NCI-H2029 treated with DMSO at 0.1 percent for 48 hours (cell line): Measurements from ENCODE around the gene CDK6.

ENCODE experiments used
- DNase-seq: peaks from one replicate; lab custom pipeline; 2025; lab: John Stamatoyannopoulos, UW

The CDK6 gene

DNA sequence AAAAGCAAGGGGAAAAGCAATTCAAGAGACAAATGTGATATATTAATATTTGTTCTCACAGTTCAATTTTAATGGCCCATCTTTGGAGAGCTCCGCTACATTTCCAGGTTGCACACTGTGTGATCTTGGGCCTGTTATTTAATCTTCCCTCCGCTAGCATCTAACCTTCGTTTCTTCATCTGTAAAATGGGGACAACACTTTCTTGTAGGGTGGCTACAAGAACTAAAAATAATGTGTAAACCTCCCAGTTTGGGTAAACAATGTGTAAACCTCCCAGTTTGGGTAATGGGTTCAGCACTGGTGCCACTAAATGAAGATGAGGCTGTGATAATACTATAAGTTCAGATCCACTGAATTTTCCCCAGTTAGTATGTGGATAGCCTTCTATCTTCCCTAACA, 99.5 kb downstream of the CDK6 start:
- DNase-seq = no peak

DNA sequence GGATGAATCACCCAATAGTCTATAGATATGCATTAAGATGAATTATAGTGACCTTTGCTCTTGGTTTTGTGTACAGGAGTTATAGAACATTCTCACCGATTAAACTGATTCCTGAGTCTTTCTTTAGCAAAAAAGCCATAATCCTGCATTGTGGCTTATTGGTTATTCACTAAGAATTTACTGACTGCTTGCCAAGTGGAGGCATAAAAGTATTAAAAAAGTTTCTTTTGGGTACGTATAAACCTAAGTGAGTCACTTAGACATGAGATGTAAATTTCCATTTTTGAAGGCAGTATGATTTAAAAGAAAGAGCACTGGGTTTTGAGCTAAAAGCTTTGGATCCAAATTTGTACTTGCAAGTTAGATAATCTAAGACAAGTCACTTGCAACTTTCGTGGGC, 100.7 kb downstream of the CDK6 start:
- DNase-seq = no peak

DNA sequence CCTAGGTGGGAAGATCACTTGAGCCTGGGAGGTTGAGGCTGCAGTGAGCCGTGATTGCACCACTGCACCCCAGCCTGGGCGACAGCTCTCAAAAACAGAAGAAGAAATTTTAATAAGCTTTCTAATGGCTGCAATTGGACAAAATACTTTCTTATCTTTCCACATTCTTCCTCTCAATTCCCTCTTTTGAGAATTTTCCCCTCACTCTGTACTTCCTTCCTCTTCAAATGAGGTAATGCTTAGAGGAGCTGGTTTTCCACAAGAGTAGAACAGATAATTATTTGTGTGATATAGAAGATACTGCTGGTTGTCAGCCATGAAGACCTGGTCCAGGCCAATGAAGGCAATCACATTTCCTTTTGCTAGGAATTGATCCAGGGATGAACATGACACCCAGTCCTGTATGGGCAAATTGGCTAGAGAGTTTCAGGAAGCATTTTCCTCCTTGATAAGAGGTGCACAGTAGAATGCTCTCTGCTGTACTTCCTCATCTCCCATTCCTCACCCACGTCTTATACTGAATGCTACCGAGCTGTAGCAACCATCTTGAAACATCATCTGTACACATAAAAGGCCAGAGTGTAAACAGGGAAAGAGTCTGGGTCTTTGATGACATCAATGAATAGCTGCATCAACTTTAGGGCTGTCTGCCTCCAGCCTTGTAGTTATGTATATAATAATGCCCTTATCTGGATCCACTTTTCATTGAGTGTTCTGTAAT, 103.9 kb downstream of the CDK6 start:
- DNase-seq = no peak

DNA sequence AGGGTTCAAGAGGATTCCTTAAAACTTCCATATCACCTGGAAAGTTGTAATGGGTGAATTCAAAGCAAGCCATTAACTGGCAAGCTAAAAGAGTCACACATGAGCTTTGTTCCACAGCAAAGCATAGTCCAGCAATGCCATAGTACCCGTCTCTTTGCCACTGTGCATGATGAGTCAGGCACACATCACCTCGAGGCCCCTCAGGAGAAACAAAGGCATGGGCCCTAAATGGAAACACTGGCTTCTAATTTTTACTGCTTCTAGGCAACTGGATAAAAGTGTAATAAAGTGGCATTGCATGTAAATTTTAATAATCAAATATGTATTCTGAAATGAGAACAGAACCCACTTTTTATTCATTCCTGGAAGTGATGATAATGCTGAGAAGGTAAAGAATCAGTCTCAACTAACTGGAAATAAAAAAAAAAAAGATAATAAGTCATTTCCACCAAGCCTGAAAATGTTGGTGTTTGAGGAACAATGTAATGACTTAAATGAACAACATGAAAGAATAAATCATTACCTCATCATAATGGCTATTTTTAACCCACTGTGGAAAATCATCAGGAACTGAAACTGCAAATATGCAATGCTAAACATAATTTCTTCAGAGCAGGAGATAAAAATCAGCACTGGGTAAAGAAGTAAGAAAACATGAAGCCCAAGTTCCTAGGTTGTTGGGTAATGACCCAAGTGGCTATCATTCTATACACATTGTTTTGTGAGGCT, 104.9 kb downstream of the CDK6 start:
- DNase-seq = no peak

DNA sequence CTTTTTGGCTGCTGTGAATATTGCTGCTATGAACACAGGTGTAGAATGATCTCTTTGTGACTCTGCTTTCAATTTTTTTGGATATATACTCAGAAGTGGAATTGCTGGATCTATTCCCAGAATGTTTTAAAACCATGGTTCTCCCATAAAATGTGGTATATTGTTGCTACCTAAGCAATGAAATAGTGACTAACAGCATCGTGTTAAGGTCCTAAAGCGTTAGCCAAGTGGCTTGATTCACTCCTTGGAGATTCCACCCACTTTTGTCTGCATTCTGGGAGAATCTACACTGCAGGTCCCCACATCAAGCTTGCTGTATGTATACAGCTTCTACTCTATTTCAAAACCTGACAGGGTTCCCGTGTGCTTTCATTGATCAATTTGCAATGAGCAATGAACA, 105.6 kb downstream of the CDK6 start:
- no peak for DNase-seq

DNA sequence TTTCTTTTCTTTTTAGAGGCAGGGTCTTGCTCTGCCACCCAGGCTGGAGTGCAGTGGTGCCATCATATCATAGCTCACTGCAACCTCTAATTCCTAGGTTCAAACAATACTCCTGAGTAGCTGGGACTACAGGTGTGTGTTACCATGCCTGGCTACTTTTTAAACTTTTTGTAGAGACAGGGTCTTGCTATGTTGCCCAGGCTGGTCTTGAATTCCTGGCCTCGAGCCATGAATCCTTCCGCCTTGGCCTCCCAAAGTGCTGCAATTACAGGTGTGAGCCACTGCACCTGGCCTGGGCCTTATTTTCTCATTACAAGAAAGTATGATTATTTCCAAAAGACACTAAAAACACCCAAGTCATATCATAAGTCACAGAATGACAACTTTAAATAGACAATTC, 106.6 kb downstream of the CDK6 start:
- no peak for DNase-seq

DNA sequence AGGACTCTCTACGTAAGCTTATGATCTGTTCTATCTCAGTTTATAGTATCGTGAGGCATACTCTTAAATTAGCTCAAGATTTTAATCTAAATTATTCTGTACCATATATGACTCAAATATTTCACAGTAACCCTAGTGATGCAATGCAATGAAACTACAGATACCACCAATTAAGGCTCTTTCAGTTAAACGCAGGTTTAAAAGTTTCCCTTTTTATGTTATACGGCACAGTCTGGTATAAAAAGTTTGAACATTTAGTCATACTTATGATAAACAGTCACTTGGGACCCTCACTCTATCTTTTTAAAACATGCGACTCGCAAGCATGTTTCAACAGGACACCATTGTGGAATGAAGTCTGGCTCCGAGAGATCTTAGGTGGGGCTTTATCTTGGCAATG, 107.2 kb downstream of the CDK6 start:
- DNase-seq = no peak

DNA sequence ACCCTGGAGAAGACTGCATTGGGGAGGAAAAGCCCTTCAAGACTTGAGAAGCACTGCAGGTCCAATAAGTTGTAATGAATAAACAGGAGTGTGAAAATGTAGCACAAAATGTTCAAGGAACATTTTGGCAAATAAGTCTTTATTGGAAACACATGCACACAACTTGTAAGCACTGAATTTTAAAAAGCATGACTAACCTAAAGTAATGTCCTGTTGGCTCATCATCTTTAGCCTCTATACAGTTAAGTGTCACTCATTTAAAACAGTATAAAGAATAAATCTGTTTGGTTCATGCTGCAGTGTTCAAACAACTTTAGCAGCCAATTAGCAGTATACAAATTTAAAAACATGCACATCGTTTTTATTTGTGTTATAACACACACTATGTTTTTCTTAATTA, 108.6 kb downstream of the CDK6 start:
- DNase-seq = no peak

DNA sequence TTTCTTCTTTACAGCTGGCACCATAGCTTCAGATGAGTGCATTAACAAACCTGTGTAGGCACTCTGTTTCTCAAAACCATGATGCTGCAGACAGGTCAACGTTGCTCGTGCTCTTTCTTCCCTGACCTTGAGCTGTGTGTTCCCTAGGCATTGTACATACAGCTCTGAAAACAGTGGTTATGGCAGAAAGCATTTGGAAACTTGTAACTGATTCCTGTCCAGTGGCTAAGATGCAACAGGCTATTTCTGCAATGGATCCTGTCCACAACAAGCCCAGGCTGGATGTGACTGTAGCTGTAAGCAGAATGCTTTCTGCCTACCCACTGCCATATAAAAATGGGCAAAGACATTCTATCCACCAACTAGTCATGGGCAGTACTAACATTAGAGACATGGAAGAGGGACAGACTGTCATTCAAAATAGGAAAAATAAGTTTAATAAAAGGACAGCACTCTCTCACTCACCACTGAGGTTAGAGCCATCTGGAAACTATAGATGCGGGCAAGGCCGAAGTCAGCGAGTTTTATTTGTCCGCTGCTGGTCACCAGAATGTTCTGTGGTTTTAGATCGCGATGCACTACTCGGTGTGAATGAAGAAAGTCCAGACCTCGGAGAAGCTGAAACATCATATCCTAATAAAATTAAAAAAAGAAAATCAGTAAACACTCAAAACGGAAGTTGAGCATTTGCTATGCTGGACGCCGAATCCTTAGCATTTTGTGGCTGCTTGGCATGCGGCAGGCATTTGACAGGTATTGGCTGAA, 111.0 kb downstream of the CDK6 start:
- no peak for DNase-seq

DNA sequence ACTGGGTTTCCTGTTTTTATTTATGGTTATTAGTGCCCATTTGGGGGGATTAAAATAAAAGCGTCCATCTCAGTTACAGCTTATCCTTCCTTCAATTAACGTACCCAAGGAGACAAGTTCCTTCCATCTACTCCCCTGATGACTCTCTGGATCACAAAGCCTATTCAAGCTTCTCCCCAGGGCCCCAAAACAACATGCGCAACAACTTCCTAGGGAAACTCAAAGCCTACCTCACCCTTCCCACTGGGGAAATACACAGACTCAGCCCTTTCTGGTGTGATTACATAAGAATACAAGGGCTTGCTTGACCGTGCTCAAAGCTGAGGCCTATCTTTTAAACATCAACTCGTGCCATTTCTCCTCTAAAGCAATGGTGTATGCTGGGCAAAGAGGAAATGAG, 112.4 kb downstream of the CDK6 start:
- no peak for DNase-seq

DNA sequence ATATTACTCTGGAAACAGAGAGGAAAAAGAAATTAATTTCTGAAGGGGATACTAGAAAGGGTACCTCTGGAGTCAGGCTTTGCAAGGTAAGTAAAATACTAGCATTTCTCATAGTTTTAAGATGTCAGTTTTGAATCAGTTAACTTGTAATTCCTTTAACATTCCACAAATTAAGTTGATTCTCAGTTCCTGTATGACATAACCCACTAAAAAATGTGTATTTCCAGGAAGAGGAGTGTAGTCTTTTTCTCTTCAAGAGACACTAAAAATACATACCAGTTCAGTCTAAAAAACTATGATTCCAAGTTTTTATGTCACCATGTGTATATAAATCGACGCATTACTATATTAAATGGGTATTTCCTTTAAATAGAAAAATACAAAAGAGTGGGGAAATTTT, 113.2 kb downstream of the CDK6 start:
- DNase-seq = no peak

DNA sequence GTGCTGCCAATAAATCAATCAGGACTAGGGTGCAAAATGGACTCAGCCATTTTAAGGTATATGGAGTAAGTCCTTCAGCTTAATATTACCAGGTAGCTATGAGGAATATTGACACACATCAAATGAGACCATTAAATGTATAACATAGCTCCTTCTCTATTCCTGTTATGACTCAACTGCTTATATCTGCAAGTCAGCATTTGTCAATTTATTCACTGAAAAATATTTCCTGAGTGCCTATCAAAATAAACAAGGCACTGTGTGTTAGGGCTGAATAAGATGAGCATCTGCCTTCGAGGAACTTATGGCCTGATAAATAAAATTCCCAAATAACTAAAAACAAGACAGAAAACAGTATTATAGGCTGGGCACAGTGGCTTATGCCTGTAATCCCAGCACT, 113.8 kb downstream of the CDK6 start:
- no peak for DNase-seq

DNA sequence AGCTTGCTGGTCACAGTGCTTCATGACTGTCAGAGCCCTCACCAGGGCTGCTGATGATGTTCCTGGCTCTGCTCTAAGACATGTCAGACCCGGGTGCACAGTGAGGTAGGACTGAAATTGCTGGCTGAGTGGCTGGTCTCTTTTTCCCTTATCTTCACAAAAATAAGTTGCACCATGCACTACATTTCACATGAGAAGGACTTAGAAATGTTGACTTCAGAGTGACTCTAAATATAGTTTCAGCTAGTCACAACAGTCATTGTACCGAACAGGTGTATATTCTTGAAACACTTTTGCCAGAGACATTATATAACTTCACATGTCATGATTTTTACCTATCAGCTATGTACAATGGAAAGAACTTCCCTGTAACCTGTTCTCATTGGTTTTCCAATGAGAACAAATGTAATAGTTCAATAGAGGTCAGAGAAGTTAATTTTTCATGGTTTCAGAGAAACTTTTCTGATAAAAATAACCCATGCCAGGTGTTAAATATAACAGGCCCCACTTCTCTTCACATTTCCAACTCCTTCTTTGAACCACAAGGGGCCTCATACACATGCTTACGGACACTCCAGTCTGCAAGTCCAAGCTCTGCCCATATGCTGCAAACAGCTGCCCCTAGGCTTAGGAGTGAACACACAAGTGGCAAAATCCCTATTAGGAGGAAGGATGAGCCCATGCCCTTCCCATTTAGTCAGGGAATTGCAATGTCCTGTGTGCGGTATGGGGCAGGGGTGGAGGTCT, 115.6 kb downstream of the CDK6 start:
- no peak for DNase-seq

DNA sequence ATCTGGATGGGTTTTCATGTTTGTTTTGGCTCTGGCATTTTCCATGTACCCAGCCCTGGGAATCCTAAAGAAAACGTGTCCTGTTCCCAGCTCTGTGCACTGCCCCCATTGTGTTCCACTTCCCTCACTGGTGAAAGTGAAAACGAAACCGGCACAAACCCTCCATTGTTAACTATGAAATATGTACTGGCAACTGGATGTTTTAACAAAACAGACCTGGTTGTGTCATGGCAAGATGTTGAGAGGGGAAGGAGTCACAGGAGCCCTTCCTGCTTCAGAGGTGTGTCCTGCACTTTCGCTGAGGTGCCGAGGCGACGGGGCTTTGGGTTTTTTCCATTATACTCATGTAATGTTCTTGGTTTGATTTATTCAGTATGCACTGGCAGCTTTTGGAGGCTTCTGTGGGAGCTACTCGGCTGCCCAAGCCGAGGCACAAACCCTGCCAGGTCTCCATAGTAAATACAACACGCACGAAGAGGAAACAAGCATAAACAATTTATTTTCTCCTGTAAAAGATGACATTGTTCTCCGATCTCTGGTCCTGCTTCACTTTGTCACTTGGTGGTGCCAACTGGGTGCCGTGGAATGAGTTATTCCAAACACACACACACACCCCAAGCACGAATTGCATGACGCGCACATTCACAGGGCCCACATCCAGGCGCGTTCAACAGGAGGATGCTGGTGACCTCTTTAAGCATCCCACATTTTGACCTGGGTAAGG, 118.2 kb downstream of the CDK6 start:
- peak; percentile 83 for DNase-seq

DNA sequence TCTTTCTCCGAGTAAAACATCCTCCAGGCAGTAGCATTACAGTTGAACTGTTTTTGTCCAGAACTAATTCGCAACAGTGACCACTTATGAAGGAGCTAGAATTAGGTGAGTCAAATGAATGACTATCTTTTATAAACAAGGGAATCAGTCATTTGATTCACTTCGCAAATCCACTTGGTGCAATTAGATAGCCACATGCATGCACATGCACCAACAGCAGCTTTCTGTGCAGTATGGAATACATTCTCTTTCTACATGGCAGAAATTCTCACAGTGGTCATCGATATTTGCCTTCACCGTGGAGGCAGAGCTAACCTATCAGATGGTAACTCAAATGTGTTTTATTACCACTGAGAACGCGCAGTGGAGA, 118.8 kb downstream of the CDK6 start:
- DNase-seq = no peak

DNA sequence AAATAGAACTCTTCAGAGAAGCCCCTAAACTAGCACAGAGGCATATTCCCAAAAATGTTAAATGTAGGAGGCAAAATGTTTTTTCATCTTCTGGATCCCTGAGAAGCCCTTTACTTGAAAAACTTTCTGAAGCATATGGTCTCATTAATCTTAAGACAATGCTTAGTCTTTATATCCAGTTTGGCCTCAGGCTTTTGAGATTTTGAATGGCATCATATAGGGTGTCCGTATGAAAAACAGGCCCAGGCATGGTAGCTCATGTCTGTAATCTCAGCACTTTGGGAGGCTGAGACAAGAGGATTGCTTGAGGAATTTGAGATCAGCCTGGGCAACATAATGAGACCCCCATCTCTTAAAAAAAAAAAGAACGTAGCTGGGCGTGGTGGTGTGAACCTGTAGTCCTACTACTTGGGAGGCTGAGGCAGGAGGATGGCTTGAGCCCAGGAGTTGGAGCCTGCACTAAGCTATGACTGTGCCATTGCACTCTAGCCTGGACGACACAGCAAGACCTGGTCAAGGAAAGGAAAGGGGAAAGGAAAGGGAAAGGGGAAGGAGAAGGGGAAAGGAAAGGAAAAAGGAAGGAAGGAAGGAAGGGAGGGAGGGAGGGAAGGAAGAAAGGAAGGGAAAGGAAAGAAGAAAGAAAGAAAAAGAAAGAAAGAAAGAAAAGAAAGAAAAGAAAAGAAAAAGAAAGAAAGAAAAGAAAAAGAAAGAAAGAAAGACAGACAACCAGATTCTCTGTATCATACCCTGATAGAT, 119.4 kb downstream of the CDK6 start:
- DNase-seq = no peak

DNA sequence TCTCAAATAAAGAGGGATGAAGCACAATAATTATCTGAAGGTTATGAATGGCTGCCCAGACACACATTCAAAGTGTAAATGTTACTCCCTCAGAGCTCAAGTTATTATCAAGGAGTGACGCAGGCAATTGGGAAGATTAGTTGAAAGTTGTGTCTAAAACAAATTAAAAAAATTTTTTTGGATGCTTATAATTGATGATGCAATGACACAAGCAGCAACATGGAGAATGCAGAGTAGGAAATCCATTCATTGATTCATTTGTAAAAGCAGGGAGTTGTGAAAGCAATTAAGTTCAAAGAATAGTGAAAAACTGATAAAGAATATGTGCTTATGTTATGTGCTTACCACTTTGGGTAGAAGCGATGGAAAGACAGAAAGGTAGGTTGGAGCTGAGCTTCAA, 120.4 kb downstream of the CDK6 start:
- DNase-seq = no peak

DNA sequence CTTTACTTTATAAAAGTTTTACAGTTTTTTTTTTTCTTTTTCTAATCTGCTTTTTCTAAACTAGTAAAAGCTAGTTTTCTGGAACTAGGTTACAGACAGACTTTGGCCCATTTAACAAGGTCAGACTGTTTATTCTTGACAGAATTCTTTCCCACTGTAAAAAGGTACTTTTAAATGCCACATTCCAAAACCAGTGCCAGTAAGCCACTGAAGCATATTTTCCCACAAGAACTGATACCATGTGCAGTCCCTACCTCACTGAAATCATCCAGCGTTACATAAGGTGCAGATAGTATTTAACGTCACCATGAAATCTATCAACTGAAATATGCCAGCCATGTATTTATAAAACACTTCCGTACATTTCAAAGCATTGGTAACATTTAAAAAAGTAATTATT, 121.6 kb downstream of the CDK6 start:
- DNase-seq = no peak

DNA sequence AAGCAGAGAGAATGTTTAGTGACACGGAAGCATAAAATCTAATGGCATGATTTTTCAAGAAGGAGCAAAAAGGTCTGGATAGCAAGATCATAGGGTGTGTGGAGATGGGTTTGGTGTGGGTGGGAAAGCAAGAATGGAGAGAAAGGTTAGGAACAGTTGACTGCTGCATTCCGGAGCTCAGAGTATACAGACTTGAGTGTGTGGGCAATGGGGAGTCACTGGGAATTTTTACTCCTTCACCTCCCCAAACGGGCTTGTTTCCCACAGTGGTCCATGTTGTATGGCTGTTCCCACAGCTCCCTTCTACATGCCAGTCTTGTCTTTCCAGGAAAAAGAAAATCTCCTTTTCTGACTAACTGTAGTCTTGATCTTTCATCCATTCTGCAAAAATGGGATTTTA, 122.1 kb downstream of the CDK6 start:
- no peak for DNase-seq

DNA sequence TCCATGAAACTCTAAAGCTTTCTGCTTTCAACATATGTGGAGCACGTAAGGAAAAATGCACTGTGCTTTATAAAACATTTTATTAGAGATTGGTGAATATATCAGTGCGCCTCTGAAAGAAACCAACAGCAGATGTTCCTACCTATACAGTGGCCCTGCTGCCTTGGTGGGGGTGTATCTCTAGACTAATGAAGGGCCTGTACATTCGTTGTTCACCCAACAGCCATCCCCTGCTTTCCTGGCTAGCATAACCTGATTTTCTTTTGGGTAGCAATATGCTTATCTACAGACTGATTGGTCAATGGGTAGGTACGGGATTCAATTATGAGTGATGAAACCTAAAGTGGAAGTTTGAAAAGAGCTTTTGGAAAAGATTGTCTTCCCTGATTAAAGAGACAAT, 126.5 kb downstream of the CDK6 start:
- DNase-seq = no peak

DNA sequence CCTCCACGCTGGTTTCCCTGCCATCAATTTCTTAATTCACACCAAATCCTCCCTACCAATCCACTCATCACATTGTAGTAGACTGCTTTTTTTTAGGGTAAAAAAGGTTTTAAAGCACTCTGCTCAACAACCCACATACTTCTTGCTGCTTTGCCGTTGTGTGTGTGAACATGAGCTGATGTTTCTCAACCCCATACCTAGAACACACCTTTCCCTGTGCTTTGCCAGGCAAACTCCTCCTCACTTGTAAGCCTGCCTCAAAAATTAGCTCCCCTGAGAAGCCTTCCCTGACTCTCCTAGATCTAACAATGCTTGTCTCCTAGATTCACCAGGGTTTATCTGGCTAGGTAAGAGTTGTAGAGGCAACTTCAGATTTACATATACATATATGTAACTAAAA, 127.2 kb downstream of the CDK6 start:
- DNase-seq = no peak
